ENCODE measurements around the gene HMCES.
A peak's percentile ranks its signal among the peaks of the same experiment; 100 is the strongest.
"Not testable (repeated sequence)": the region's sequence is repeated elsewhere in the genome, so short reads cannot be mapped to it uniquely, and the experiment has no call there.

Gene HMCES

DNA sequence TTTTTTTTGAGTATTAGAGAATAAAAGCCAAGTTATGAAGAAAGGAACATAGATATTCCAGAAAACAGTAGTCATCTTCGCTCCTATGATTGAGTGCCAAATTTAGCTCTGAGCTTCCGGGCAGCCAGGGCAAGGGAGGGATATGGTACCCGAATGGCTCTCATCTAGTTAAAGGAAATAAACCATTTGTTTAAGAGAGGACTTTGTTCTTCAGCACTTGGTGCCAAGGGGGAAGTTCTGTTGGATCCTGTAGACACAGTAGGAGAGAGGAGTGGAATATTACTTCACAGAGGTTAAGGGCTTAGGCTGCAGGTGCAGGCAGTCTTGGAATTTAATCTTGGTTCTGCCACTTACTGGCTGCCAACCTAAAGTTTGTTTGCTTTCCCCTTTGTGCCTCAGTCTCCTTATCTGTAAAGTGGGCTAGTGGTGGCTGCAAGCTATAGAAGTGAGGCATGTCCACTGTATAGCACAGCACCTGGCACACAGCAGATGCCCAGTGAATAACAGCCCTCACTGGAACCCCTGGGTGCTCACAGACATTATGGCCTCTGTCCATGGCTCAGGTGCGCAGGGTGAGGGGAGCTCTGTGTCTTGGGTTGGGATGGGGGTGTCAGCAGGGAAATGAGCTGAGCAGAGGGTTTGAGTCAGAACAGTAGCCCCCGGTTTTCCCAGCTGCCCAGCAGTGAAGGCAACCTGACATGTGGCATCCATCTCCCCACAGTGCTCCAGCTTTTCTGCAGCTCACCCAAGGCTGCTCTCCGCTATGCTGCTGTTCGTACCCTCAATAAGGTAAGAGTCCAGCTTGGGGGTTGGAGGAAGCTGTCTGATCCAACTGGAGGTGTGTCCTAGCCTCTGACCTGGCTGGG, 18.8 kb upstream of the HMCES start:
- DNase-seq (ENCODE audit: low spot score), result no peak

- DNase-seq (ENCODE audit: low spot score), result no peak
Observed at GRCh38 chr3:129260606-129261005, 18.1 kb upstream of the HMCES start.

DNA sequence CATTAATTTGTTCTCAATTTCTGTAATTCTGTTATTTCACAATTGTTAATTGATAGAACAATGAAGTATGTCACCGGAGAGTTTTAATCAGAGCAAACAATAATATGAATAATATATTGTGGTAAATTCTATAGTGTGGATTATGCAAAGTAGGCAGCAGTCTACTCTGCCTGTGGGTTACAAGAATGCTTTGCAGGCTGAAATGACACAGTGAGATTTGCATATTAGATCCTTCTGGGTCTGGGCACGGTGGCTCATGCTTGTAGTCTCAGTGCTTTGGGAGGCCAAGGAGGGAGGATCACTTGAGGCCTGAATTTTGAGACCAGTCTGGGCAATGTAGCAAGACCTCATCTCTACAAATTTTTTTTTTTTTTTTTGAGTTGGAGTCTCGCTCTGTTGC, 16.8 kb upstream of the HMCES start:
- no peak for DNase-seq (ENCODE audit: low spot score)

DNA sequence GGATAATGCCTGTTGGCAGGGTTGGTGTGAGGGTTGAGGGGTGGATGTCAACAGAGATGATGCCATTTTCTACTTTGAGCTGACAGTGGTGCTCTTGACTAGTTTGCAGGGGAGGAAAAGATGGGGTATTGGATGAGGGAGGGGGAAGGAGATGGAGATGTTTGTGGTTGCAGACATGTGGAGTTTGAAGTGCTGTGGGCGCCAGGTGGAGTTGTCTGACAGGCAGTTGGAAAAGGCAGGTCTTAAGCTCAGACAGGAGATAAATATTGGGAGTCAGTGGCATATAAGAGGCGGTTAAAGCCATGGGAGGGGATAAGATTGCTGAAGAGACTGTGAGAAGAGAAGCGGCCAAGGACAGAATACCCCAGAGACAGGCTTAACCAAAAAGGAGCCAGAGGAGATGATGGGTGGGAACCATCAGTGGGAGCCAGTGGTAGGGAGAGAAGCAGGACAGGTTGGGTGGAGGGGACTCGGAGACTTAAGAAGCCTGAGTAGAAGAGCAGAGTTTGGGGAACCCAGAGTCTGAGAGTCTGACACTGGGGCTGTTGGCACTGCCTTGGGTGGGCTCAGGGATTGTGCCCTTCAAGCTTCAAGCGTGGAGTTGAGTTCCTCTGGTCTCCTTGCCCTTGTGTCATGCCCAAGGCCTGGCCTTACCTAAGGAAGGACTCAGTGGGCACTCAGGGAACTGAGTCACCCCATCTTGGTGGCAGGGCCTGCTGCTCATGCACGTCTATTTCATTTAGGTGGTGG, 15.3 kb upstream of the HMCES start:
- DNase-seq (ENCODE audit: low spot score), result no peak

DNA sequence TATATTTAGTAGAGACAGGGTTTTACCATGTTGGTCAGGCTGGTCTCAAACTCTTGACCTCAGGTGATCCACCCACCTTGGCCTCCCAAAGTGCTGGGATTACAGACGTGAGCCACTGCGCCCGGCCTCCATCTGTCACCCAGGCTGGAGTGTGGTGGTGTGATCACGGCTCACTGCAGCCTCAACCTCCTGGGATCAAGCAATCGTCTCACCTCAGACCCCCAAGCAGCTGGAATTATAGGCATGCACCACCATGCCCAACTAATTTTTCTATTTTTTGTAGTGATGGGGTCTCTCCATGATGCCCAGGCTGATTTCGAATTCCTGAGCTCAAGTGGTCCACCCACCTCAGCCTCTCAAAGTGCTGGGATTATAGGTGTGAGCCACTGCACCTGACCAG, 13.7 kb upstream of the HMCES start:
- not testable (repeated sequence) for DNase-seq (ENCODE audit: low spot score)

DNA sequence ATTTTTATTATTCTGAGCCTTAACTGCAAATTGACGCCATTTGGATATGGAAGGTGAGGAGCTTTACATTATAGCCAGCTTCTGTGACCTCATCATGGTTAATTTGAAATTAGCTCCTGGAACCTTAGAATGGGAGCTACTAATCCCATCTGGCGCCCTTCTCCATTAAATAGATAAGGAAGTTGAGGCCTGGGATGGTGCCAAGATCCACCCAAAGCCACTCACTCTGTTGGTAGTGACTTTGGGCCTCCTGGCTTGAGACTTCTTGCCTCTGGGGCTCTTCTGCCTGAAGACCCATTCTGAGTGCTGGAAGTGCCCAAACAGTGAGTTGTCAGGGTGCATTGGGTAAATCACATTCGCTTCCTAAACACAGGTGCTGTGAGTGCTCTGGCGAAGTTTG, 12.0 kb upstream of the HMCES start:
- DNase-seq (ENCODE audit: low spot score), result no peak

DNA sequence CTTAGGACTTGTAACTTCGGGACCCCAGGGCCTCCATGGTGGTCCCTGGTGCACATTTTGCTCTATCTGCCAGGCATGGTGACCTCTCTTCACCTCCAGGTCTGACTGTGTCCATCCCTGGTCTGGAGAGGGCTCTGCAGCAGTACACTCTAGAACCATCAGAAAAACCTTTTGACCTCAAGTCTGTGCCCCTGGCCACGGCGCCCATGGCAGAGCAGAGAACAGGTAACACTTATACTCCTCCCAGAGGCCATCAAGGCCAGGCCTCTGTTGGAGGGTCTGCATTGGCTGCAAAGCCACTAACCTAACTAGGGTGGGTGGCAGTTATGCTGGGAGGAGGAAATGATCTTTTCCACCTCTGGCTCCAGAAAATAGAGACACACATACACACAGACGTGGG, 10.3 kb upstream of the HMCES start:
- no peak for DNase-seq (ENCODE audit: low spot score)

DNA sequence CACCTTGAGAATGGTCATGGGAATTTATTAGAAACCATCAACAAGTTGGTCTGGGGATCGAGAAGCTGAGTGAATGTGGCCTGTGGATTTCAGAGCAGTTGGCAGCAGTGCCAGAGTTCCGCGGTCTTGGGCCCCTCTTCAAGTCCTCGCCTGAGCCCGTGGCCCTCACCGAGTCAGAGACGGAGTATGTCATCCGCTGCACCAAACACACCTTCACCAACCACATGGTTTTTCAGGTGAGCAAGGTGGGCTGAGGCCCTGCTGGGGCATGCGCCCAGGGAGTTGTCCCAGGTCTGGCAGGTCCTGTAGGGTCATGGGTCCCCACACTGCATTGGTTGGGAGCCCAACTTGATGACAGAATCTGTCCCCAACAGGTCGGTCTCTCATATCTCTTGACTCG, 7.0 kb upstream of the HMCES start:
- no peak for DNase-seq (ENCODE audit: low spot score)

- no peak for DNase-seq (ENCODE audit: low spot score)
Observed at GRCh38 chr3:129276385-129276784, 2.3 kb upstream of the HMCES start.

- peak; percentile 22 for DNase-seq (ENCODE audit: low spot score)
Observed at GRCh38 chr3:129277829-129278271, 820 bp upstream of the HMCES start.

DNA sequence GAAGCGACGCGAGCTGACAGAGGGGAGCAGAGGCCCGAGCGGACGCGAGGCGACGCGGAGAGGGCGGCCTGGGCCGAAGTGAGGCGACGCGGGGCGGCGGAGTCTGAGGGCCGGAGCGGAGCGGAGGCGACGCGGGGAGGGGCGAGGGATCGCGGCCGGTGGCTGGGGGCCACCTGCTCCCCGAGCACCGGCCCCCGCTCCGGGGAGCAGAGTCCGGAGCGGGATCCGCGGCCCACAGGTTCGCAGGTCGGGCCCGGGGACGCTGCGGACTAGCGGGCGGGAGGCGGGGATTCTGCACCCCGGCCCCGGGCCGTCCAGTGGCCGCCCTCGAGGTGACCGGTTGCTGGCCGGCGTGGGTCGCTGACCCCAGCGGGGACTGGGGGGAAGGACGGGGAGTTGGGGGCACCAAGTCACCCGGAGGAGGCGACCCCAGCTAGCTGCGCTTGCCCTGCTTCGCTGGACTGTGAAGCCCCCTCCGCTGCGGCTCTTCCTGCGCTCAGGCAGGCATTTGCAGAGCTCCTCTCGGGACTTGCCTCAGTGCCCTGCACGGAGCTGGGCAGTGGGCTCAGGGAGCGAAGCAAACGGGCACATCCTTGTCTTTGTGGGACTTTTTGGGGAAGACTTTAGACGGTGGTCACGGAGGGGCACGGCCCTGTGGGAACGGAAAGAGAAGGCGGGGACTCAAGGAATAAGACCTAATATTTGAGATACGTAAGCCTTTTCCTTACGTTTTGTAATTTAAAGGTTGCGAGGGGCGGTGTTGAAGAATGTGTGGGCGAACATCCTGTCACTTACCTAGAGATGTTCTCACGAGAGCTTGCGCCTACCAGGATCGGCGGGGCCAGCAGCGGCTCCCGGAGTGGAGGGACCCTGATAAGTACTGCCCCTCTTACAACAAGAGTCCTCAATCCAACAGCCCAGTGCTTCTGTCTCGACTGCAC, 566 bp downstream of the HMCES start:
- peak; percentile 58 for DNase-seq (ENCODE audit: low spot score)

DNA sequence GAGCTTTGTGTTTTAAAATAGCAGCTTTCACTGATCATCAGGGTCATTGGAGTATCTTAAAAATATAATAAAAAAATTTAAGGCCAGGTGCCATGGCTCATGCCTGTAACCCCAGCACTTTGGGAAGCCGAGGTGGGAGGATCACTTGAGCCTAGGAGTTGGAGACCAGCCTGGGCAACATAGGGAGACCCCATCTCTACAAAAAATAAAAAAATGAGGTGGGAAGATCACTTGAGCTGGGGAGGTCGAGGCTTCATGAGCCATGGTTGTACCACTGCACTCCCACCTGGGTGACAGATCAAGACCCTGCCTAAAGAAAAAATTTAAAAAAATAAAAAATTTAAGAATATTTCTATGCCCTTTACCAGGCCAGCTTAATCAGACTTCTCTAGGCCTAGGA, 1.5 kb downstream of the HMCES start:
- DNase-seq (ENCODE audit: low spot score), result no peak

DNA sequence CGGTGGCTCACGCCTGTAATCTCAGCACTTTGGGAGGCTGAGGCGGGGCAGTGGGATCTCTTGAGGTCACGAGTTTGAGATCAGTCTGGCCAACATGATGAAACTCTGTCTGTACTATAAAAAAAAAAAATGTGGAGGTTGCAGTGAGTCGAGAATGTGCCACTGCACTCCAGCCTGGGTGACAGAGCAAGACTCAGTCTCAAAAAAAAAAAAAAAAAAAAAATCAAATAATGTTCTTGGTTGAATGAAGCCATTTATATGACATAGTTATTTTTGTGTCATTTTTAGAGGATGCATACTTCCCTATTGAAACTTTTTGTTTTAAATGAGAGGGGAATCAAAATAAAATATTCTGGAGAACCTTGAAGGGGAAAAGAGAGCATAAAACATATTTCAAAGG, 3.1 kb downstream of the HMCES start:
- DNase-seq (ENCODE audit: low spot score), result no peak

DNA sequence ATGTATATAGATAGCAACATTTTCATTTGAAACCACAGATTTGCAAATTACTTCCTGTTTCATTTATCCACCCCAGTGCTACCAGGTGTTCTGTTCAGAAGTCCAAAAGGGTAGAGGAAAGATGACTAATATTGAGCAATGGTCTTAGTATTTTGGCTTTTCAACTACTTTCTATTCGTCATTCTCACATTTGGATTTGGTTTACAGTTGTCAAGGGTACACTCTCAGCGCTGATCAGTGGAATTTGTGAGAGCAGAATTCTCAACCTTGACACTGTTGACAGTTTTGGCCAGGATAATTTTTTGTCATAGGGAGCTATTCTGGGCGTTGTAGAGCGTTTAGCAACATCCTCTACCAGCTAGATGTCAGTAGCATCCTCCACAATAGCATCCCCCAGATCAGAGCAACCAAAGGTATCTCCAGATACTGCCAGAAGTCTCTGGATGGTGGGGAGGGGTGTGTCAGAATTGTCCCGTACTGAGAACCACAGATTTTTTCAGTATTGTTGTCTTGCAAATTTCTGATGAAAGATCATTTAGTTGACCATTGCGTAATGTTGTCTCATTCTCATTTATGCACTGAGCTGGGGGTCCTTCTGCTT, 4.2 kb downstream of the HMCES start:
- peak; percentile 41 for DNase-seq (ENCODE audit: low spot score)

DNA sequence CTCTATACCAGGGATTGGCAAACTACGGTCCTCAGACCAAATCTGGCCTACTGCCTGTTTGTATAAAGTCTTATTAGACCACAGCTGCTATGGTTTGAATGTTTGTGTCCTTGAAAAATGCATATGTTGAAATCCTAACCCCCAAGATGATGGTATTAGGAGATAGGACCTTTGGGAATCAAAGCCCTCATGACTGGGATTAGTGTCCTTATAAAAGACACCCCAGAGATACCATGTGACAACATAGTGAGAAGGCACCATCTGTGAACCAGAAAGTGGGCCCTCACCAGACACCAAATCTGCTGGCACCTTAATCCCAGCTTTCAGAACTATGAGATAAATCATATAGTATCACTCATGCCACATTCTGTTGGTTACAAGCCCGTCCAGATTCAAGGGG, 7.4 kb downstream of the HMCES start:
- no peak for DNase-seq (ENCODE audit: low spot score)

DNA sequence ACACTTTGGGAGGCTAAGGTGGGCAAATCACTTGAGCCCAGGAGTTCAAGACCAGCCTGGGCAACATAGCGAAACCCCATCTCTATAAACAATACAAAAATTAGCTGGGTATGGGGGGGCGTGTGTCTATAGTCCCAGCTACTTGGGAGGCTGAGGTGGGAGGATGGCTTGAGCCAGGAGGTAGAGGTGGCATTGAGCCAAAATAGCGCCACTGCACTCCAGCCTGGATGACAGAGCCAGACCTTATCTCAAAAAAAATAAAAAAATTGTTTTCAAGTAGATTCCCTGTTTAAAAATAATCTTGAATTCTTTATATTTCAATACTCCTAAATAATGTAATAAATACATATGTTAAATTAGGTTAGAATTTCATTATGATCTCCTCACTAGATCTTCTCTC, 9.8 kb downstream of the HMCES start:
- DNase-seq (ENCODE audit: low spot score), result no peak

DNA sequence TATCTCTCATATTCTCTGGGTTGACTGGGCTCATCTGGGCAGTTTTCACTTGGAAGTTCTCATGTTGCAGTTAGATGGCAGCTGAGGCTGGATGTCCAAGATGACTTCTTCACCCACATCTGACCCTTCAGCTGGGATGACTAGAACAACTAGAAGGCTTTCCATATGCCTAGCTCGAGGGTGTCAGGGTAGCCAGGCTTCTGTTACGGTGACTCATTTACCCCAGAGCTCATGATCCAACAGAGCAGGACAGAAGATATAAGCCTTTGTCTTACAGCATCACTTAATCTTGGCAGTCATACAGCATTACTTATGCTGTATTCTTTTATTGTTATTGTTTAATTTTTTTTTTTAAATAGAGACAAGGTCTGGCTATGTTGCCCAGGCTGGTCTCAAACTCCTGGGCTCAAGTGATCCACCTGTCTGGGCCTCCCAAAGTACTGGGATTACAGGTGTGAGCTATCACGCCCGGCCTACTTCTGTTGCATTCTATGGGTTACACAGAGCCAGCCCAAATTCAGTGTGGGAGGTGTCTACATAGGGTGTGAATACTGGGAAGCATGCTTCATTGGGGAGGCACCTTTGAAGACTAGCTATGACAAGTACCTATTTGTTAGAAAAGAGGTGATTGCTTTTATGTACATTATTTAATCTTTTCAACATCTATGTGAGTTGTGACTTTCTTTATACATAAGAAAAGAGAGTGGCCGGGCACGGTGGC, 10.7 kb downstream of the HMCES start:
- DNase-seq (ENCODE audit: low spot score), result peak; percentile 57

GRCh38 chr3:129291236-129291886, 12.7 kb downstream of the HMCES start:
- no peak for DNase-seq (ENCODE audit: low spot score)

DNA sequence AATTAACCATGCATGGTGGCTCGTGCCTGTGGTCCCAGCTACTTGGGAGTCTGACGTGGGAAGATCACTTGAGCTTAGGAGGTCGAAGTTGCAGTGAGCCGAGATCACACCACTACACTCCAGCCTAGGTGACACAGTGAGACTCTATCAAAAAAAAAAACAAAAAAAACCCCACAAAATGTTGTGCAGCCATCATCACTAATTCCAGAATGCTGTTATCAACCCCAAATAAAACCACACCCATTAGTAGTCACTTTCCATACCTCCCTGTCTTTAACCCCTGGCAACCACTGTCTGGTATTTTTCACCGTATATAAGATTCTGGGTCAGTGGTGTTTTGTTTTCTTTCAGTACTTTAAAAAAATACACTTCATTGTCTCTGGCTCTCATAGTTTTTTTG, 16.6 kb downstream of the HMCES start:
- DNase-seq (ENCODE audit: low spot score), result no peak

DNA sequence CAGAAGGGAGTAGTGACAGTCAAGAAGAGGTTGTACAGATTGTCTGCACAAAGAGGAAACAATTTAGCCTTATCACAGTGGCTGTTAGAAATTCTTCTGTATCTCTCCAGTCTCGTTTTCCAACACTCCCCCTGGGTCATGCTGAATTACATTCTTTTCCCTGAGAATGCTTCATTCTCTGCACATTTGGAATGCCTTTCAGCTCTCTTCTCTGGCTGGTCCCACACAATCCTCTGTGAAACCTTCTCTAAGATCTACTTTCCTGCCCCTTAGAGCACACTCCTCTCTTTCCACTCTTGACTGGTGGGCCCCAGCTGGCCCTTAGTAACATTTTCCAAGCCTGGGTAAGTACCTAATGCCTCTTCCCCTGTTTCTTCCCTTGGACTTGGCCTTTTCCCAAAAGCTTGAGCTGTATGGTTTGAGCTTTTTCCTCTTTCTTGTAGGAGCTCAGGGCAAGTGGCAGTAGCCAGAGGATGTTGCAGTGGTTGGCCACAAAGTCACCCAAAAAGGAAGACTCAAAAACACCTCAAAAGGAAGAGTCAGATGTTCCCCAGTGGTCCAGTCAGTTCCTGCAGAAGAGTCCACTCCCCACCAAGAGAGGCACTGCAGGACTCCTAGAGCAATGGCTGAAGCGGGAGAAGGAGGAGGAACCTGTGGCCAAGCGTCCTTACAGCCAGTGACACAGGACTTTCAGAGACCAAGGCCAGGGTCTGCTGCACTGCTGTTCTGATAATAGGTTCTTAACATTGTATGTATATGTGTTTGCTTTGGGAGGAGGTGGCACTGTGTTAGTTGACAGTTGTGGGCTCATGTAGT, 25.7 kb downstream of the HMCES start:
- no peak for DNase-seq (ENCODE audit: low spot score)
